Stimulated activated CD8-positive, alpha-beta memory T cell treated with anti-CD3 and anti-CD28 coated beads, Interleukin-2, amount 100 ng/mL, for 1 hour (primary cell): ENCODE results near the gene CCDC144A.
"Not testable (repeated sequence)": the region's sequence is repeated elsewhere in the genome, so short reads cannot be mapped to it uniquely, and the experiment has no call there.

Experiments
- DNase-seq, 2 donors: peaks; one replicate each; pipeline ENCODE4 v3.0.0-alpha.2; 2020; ENCODE audit warnings: low read depth in 2 of 2

CCDC144A gene

GRCh38 chr17:16757520-16757919, 67.5 kb downstream of the CCDC144A start:
- DNase-seq = not testable (repeated sequence)

DNA sequence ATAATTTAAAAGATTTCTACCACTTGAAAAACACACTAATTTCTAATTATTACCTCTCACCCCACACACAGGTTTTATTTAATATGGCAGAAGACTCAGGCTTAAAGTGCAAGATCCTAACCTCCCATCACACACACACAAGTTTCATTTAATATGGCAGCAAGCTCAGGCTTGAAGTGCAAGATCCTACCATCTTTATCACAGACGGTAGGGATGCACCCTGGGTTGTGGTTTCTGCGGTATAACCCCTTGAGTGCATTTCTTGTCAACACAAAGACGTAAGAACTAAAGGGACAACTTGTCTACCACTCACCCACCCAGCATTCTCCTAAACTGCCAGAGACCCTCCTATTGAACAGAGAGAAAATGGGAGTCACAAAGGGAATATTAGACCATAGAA, 68.1 kb downstream of the CCDC144A start:
- not testable (repeated sequence) for DNase-seq

DNA sequence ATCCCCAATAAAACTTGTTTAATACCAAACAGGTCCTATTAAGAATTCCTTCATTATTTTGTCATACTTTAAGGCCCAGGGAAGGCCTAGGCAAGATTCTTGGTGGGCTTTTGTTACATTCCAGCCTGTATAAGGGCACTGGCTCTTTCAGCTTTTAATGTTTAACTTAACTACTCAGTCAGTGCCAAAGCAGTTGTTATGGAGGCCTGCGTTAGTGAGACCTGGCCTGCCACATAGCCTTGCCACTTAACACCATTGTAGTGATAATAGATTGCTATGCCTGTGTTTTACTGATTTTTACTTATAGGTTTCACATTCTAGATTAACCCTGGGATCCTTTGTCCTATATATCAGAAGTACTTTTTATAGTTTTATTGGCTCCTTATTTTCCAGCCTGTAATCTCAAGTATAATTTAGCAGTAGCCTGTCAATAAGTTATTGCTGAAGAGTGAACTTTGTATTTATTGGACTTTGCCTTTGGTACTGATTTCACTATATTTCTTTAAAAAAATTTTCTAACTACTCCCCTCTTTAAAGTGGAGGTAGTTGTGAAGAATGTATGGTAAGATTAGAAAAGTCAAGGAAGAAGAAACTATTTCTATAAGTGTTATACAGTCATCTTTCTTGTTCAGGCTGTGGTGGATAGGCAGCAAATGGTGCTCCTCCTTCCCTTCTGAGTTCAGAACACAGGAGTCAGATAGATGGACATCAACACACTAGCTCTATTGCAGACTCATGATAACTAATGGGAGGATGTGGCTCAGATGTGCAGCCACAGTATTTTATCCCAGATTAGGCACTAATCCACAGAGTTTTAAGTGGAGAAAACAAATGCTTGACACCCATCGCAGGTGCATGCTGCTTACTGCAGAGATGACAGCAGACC, 78.5 kb downstream of the CCDC144A start:
- DNase-seq = not testable (repeated sequence)

- DNase-seq = not testable (repeated sequence)
Measured at GRCh38 chr17:16772394-16773145, 82.5 kb downstream of the CCDC144A start.

- not testable (repeated sequence) for DNase-seq
Measured at GRCh38 chr17:16773146-16773522, 83.1 kb downstream of the CCDC144A start.

GRCh38 chr17:16787851-16788250, 97.8 kb downstream of the CCDC144A start:
- not testable (repeated sequence) for DNase-seq

DNA sequence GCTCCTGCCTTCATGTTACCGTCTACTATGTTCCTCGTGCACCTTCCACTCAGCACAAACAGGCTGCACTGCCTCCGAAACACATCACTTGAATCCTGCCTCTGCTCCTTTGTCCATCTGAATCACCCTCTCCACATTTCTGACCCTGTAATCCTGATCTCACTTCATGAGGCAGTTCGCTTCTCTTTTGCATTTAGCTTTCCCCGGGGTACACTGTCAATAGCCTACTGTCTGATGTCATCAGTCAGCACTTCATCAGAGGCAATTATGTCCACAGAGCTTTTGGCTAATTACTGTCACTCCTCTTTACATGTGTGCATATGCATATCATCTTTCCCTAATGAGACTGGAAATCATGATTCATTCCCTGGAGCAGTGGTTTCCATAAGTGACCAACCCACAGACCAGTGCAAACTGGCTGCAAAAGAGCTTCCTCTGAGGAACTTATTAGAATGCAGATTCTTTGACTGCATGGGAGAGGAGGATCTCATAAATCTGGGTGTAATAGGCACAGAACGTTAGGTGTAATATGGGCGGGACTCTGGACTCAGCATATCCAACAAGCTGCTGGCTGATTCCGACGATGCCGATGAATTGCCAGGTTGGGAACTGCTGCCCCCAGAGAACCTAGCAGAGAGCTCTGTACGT, 99.0 kb downstream of the CCDC144A start:
- not testable (repeated sequence) for DNase-seq

DNA sequence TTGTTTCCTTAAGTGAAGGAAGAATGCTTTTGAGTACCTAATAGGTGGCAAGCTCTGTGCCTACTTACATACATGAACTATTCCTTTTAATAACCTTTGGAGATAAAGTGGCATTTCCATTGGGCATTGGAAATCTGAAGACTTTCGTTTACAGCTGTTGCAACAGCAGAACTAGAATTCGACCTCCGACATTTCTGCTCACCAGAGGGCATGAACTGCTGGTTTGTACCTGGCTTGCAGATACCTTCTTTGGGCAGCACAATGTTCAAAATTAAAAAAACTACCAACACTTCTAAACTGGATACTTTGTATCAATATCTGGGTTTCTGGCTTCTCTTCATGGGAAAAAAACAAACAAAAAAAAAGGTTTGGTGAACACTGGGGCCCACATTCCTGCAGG, 99.6 kb downstream of the CCDC144A start:
- not testable (repeated sequence) for DNase-seq

DNA sequence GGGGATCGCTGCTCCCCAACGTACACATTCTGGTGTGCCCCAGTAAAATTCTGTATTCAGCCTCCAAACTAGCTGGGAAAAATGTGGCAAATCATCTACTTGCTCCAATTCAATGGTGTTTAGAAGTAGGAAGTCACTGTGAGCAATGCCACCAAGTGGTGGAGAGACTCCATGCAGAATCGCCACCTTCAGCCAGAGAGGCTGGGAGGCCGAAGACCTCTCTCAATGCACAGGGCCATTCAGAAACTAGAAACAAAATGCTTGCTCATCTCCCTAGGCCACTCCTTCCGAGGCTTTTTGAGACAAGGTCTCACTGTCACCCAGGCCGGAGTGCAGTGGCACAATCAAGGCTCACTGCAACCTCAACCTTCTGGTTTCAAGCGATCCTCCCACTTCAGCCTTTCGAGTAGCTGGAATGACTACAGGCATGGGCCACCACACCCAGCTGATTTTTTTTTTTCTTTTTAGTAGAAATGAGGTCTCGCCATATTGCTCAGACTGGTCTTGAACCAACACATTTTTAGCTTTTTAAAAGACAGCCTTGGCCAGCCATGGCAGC, 100.4 kb downstream of the CCDC144A start:
- not testable (repeated sequence) for DNase-seq

DNA sequence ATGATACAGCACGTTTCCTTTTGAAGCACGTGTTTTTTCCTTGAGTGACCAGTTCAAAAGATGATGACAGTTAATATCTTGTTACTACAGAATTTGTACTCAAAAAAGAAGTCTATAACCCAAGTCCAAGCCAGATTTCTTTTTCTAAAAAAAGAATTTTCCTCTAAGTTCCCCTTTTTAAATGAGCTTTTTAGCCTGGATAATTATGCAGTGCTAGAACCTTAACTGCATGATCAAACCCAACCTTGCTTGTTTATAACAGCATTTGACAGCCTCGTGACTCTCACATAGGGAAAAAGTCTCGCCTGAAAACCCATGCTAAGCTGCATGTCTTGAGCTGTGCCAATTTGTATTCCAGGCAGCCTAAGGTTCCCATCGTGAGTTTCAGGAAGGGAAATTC, 104.2 kb downstream of the CCDC144A start:
- DNase-seq = not testable (repeated sequence)

DNA sequence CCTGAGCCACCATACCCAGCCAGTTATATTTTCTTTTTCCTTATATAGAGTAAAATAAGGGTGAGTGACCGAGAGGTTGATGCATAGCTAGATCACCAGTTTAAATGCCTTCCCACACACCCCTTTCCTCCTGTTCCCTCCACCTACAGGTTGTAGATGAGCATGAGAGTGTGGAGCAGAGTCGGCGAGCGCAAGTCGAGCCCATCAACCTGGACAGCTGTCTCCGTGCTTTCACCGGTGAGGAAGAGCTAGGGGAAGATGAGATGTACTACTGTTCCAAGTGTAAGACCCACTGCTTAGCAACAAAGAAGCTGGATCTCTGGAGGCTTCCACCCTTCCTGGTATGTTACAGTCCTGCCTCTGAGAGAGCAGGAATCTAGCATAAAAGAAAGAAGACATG, 105.9 kb downstream of the CCDC144A start:
- DNase-seq = not testable (repeated sequence)

GRCh38 chr17:16804851-16805250, 114.8 kb downstream of the CCDC144A start:
- DNase-seq = not testable (repeated sequence)

- DNase-seq = not testable (repeated sequence)
Measured at GRCh38 chr17:16806599-16806998, 116.6 kb downstream of the CCDC144A start.

DNA sequence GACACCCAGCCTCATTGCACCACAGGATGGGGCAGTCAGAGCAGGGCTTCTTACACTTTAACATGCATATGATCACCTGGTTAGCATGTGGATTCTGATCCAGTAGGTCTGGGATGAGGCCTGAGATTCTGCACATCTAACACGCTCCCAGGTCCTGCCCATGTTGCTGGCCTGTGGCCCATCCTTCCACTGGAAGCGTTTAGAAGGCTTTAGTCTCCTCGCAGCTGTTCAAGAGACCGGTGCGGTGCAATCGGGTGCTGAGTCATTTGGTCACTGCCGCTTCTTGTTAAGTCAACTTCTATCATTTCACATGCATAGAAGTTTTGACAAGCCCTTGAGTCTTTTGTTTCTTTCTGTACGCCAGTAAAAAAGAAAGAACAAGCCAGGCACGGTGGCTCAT, 117.6 kb downstream of the CCDC144A start:
- DNase-seq = not testable (repeated sequence)

GRCh38 chr17:16810236-16810635, 120.2 kb downstream of the CCDC144A start:
- not testable (repeated sequence) for DNase-seq

DNA sequence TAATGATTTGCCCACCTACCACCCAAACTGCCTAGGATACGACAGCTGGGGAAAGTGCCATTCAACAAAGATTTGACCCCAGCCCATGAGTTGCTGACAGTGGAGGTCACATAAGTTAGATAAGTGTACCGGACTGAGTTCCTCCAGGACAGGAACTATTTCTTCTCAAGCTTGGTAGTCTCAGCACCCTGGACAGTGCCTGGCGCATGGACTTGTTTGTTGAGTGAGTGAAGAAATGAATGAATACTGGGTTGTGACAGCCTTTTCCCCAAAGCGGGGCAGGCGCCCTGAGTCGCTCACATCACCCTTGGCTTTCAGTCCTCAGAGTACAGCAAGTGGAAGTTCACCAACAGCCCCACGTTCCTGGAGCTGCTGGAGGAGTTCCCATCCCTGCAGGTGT, 122.1 kb downstream of the CCDC144A start:
- not testable (repeated sequence) for DNase-seq

GRCh38 chr17:16814439-16814838, 124.4 kb downstream of the CCDC144A start:
- no peak for DNase-seq

DNA sequence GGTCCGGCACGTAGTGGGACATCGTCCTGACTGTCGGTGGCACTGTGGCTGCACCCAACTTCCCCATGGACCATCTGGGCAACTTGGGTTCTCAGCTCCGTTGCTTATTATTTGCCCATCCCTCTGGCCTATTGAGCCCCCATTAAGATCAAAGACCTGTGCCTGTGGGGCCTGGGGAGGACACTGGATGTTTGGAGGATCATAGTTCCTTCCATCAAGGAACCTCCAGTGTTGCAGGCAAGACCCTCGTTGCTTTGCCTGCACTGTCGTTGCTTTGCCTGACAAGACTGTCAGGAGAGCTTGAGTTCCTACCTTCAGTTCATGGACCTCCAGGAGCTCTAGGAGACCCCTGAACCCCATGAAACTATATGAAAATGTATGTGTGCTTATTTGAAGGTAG, 127.2 kb downstream of the CCDC144A start:
- no peak for DNase-seq

DNA sequence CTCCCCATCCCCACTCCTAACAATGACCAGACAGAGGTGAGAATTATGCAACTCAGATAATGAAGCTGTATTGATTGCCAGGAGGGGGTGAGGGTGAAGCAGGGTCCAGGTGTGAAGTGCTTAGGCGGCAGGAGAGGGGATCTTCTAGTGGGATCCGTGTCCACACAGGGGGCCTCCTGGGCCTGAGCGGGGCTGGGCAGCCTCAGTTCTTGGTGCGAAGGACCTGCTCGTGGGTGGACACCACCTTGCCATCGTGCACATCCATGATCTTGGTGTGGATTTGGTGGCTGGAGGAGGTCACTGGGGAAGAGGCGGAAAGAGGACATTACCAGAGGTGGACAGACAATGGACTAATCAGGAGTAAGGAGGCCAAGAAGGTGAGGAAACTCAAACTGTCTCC, 127.9 kb downstream of the CCDC144A start:
- not testable (repeated sequence) for DNase-seq

DNA sequence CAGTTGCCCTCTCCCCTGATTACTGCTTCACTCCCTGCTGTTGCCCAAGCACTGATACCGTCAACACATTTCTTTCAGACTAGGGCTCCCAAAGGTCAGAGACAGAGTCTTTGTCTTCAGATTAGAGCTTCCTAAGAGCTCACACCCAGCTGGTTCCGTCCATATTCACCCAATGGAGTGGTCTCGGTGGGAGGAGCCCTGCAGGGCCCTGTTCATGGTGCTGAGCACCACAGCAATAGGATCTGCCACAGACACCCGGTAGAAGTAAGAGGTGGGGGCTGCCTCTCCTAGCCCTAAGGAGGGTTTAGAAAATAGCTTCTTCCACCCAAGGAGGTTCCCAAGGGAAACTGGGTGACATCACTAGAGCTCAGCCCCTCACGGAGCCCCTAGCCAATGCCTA, 128.3 kb downstream of the CCDC144A start:
- DNase-seq = no peak

DNA sequence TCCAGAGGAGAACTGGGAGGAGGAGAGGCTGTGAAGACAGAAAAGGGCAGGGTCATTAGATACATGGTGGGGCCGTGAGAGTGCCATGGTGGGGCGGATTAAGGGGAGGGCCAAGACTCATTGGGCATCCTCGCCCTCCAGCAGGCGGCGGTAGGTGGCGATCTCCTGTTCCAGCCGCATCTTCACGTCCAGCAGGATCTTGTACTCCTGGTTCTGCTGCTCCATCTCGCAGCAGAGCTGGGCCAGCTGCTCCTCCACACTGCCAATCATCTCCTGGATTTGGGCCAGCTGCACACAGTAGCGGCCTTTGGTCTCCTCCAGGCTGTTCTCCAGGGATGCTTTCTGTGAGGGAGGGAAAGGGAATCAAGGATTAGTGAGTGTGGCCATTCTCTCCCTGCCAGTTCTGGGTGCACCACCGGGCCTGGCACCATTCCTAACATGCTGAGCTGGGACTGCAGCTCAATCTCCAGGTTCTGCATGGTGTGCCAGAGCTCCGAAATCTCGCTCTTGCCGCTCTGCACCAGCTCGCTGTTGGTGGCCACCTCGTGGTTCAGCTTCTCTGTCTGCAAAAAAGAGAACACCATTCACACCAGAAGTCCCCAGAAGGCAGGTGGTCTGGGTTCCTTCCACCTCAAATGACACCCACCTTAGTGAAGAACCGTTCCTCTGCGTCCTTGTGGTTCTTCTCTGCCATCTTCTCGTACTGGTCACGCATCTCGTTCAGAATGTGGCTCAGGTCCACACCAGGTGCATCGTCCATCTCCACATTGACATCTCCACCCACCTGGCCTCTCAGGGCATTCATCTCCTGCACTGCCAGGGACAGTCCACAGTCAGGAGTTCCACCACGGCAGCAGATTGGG, 129.0 kb downstream of the CCDC144A start:
- DNase-seq = no peak
